HPDE6-E6E7 (cell line): ENCODE results near the gene SEMA7A.

ENCODE experiments used
- DNase-seq: peaks from one replicate; pipeline ENCODE4 v3.0.0; 2011; ENCODE audit warnings: missing footprints; ENCODE audit errors: extremely low spot score

SEMA7A gene

GRCh38 chr15:74451861-74452835, 18.4 kb upstream of the SEMA7A start:
- no peak for DNase-seq

DNA sequence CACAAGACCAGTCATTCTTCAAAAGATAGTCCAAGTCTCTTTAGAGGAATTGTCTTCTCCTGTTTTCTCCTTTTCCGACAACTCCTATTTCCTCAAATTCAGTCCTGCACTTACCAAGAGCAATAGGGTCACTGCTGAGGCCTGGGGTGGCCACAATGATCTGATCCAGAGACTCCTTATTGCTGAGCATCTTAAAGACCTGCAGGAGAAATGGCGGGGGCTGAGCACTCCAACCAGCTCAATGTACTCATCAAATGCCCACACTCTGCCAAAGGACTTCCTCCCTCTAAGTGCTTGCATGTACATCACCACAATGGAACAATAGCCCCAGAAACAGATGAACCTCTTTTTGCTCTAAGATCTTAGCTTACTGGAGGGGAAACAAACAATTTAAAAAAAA, 17.6 kb upstream of the SEMA7A start:
- no peak for DNase-seq

- DNase-seq = no peak
Observed at GRCh38 chr15:74449643-74450205, 16.0 kb upstream of the SEMA7A start.

DNA sequence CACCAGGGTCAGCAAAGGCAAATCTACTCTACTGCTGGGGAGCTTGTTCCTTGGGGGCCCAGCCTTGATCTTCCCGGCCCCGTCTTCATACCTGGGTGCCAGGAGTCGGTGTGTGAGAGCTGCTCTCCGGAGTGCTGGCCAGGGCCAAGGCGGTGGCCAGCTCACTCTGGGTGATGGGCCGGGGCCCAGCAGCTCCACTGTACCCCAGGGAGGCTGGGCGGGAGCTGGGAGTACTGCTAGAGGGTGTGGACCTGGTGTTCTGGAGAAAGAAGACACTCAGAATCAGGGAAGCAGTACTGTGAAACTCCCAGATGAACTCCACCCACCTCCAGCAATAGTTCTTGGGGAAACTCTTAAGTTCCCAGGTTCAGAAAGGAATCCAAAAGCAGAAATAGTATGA, 15.3 kb upstream of the SEMA7A start:
- DNase-seq = no peak

GRCh38 chr15:74445816-74446763, 12.3 kb upstream of the SEMA7A start:
- no peak for DNase-seq

DNA sequence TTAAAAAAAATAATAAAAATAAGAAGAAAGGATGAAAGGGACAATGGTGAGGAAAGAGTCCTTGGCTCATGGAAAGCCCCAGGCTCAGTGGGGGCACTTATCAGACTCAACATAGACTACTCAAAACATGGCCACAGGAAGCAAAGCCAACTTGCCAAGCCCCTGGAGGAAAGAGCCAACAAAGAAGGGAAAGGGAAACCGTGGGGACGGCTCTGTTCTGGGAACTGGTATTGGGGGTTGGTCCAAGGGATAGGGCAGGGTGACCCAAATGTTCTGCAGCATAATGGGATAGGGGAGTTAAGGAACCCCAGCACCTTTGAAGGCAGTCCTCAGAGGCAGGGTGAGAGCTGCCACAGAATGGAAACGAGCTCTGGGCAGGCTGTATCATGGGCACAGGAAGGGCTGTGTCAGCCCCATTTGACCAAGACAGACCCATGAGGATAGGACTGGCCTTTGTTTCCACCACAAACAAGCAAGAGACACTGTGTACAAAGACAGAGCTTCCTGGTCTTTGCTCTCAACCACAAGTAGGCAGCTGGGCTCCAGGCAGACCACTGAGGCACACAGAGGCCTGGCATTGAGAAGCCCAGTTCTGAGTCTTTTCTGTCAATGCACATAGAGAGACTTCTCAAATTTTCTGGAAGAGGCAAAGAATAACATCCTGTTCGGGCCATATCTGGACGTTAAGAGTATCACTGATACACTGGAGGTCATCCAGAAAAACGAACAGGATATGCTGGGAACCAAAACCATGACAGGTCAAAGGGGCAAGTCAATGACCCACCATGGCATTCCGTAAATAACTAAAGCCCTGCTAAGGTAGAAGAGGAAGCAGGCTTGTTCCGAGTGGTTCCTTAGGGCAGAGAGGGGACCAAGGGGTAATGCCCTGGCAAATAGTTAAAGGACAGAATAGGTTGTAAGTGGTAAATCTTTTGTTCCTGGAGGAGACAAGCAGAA, 10.6 kb upstream of the SEMA7A start:
- no peak for DNase-seq

- no peak for DNase-seq
Observed at GRCh38 chr15:74443100-74443909, 9.5 kb upstream of the SEMA7A start.

DNA sequence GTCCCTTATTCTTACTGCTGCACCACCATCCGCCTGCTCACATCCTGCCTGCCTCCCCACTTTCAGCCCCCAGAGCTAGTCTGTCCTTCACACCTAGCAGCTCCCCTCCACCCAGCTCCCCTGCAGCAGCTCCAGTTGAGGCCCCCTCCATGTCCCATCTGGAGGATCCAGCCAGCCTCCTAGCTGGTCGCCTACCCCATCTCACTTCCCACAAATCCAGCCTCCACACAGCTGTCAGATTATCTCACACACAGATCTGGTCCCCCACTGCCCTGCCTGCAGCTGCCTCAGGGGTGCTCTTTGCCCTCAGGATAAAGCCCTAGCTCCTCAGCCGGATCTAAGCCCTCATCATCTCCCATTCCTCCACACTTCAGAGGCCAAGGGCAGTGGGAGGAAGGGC, 8.8 kb upstream of the SEMA7A start:
- no peak for DNase-seq

DNA sequence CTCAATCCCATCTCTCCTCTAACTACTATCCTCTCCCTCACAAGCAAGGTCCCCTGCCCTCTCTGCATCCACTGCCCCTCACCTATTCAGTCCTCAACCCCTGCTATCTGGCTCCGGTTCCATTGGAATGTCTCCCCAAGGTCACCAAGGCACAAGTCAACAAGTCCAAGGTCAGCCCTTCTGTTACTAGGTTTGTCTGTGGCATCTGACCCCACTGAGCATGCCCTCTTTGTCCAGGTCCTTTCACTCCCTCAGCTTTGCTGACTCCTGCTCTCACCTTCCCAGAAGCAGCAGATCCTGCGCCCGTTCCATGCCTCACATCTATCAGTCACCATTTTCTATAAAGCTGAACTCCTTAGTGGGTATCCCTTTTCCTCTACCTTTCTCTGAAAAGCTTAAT, 8.3 kb upstream of the SEMA7A start:
- DNase-seq = no peak

DNA sequence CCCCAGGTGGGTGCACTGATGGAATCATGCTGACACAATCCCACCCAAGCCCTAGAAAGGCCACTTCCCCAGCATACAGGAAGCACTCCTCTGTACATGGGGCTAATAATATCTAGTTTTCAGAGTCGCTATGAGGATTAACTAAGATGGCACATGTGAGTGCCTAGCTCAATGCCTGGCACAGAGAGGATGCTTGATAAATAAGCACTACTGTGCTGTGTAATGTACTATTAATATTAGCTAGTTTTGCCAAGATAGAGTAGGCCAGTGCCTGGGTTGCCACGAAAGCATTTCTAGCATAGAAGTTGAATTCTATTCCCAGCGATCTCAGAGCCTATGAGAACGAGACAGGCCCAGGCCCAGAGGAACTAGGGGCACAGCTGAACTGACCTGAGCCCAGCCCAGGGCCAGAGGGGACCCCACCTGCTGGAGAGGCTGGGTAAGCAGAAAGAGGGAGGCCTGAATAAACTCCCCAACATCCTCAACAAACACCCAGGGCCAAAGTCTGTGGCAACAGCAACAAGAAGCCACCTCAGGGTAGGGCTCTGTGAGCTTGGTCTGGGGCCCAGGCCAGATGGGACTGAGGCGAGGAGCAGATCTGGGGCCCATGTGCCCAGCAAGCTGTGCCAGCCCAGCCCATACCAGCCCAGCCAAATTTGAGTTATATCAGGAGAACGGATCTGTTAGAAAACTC, 7.6 kb upstream of the SEMA7A start:
- no peak for DNase-seq

- peak; percentile 81 for DNase-seq
Observed at GRCh38 chr15:74438721-74439316, 5.1 kb upstream of the SEMA7A start.

GRCh38 chr15:74438206-74438605, 4.4 kb upstream of the SEMA7A start:
- DNase-seq = no peak

DNA sequence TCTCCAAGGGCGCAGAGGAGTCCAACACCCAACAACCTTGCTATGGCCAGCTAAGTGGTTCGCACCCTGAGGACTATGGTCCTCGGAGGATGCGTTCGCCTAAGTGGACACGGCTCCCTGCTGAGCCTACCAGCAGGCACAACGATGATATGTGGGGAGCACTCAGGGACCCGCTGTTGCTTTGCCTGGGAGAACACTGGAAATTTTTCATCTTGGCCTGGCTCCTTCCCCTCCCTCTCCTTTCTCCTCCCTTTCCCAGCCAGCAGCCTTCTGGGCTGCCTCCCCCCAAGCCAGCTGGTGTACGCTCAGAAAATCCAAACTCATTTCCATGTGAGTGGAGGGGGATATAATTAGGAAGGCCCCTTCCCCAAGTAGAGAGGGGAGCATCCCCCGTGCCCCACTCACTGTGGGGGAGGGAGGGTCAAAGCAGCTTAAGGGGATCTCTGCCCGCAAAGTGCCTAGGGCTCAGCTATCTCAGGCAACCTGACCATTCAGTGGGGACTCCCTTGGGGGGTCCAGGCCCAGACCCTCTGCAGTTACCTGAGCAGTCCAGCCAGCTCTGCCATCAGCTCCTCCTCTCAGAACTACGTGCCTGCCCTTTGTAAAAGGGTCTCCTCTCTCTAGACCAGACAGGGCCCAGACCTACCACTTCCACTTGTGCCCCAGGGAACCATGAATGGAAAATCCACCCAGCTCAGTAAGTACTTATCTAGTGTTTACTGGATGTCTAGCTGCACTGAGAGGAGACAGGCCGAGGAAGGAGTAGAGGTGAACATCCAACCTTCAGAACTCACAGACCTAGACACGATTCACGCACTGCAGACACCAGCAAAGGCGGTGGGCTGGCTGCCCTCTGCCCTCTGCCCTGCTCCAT, 742 bp upstream of the SEMA7A start:
- no peak for DNase-seq

GRCh38 chr15:74432968-74433591, 678 bp downstream of the SEMA7A start:
- no peak for DNase-seq

DNA sequence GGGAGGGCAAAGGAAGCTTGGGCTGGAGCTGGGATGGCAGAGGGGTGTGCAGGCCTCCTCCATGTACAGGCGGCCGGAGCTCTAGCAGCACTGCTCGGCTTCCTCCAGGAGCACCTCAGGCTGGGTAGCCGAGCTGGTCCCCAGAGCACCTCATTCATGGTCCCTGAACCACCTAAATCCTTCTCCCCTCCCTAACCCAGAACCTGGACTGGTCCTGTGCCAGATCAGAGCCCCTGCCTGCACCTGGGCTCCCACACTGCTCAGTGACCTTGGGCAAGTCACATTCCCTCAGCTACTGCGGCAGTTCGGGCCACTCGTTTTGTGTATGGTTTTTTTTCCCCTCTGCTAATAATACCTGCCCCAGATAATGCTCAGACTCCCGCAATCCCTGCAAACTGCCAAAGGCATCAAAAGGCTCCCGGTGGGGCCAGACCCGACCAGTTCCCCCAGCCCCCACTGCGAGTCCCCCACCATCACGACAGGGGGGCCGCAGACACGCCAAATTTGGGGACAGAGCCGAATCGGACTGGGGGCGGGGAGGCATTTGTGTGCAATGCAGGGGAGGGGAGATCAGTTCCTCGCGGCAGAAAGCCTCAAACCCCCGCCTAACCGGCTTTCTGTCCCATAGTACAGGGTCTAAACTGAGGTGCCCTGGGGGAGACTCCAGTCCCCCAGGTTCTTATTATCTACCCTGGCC, 1.3 kb downstream of the SEMA7A start:
- no peak for DNase-seq

DNA sequence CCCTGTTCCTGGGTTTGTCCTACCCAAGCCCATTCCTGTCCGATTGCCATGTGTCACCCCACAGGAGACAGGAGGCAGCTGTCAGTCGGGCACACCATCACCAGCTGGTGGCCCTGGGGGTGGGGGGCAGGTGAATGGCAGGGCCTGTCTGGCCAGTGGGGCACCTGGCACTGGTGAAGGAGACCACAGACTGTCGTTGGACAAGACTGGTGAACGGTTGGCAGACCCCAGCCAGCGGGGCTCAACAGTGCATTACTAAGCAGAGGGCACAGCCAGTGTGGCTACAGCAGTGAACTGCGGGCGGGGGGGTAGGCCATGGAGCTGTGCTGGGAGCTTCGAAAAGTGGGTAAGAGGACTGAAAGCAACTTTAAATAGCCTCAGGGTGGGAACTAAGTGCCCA, 2.1 kb downstream of the SEMA7A start:
- no peak for DNase-seq

GRCh38 chr15:74431116-74431515, 2.6 kb downstream of the SEMA7A start:
- DNase-seq = no peak
